Bronchial smooth muscle cell (primary cell): ENCODE data around the gene UQCC3. TPM values are rescaled to one million over a fixed set of nuclear protein-coding genes. Genes with fewer than 3 reads are reported as not detected.

Source experiments
- total RNA-seq: library from RNA; depleted of rRNA; stranded (reverse); fragments of >200 nt; gene quantifications from 2 replicates; pipeline ENCODE4 v1.2.1, GENCODE V29; 2014

Gene UQCC3
- total RNA-seq, result 10.4 and 13.1 TPM in 2 replicates

GRCh38 chr11:62671608-62672389 lies at the start of gene UQCC3, which contains the start of gene LBHD1:
Gene UQCC3, plus strand, starts transcription at chr11:62671673. Its CDS starts 73 bp downstream, at chr11:62671746.
Gene LBHD1, minus strand, starts transcription at chr11:62672267. Its CDS starts 2,236 bp downstream, at chr11:62670031.

GRCh38 chr11:62645946-62646824 lies 25.3 kb upstream of the UQCC3 start, which contains the start of gene GANAB:
Gene GANAB, minus strand, starts transcription at chr11:62646613. Its CDS starts 14 bp downstream, at chr11:62646599.

GRCh38 chr11:62665075-62665598 lies 6.3 kb upstream of the UQCC3 start, which contains the start of the genes C11orf98 and CSKMT:
Gene C11orf98, minus strand, starts transcription at chr11:62665210. Its CDS starts 41 bp downstream, at chr11:62665169.
Gene CSKMT, plus strand, starts transcription at chr11:62665312. Its CDS starts 568 bp downstream, at chr11:62665880.

DNA sequence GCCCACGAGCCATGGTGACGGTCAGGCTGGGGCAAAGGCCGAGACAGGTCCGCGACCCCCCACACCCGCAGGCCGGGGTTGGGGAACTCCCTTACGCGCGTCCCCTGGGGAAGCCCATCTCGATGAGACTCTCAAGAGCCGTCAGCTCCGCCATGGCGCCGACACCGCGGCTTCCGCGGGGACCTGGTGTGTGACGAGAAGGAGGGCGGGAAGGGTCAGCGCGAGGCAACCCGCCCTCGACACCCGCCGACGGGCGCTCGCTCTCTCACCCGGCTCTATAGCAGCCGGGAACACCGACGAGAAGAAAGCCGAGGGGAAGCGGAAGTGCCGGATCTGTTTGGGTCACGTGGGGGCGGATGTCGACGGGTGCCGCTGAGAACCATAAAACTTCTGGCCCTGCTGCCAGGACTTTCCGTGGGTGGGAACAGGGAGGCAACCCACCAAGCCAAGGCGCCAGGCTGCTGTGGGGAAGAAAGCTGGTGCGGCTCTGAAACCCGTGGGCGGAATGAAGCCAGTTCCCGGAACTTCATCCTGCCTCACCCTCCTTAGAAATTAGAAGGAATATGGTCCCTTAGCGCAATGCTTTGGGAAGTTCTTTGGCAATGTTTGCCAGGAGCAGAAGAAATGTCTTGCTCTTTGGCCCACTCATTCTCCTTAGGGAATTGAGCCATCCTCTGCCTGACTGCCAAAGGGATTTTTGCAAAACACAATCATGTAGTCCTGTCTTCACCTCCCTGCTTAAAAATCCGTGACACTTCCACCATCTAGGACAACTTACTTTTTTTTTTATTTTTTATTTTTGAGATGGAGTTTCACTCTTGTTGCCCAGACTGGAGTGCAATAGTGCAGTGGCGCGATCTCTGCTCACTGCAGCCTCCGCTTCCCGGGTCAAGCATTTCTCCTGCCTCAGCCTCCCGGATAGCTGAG lies 7.6 kb downstream of the UQCC3 start, which contains the start of gene UBXN1:
Gene UBXN1 (minus strand): TSS at position 304 of the 927 bp plus-strand sequence. CDS start 150 bp downstream, at position 154.

GRCh38 chr11:62689421-62690183 lies 18.1 kb downstream of the UQCC3 start, which contains the start of gene LRRN4CL:
Gene LRRN4CL, minus strand, starts transcription at chr11:62689530. Its CDS starts 1,022 bp downstream, at chr11:62688508.

DNA sequence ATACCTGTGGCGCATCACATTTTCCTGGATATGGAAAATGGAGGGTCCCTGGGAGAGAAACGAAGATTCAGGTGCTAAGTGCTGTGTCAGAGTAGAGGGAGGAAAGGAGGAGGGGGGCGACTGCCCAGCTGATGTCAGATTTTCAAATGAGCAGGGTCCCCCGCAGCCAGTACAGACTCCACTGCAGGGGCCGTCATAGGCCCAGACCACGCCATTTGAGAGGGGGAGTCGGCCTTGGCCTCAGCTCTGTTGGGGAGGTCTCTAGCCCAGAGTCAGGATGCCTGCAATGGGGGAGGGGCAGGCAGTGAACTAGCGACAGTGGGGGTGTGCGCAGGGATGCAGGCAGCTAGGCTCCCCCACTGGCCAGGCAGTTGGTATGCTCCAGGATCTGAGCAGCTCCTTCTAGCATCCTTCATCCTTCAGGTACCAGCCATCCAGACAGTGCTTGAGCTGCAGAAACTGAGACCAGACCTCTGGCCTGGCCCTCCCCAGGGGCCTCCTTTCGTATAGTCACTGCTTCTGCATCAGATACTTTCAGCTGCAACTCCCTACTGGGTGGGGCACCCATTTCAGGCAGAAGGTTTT lies 35.9 kb downstream of the UQCC3 start, which contains the start of the genes BSCL2 and GNG3:
Gene BSCL2 (minus strand): TSS at position 148 of the 585 bp plus-strand sequence. CDS start 229 bp downstream, outside the sequence.
Gene GNG3 (plus strand): TSS at position 400 of the 585 bp plus-strand sequence. CDS start 620 bp downstream, outside the sequence.

Other genes starting within 250 kb of the UQCC3 start
- 361 and 516 TPM in 2 replicates for gene AHNAK, start 124.9 kb upstream of the UQCC3 start, total RNA-seq
- 1,318 and 1,601 TPM in 2 replicates for gene EEF1G, start 97.8 kb upstream of the UQCC3 start, total RNA-seq
- gene TUT1, start 80.2 kb upstream of the UQCC3 start, total RNA-seq, result 5.6 and 5.8 TPM in 2 replicates
- 88.4 and 96.0 TPM in 2 replicates for gene MTA2, start 69.8 kb upstream of the UQCC3 start, total RNA-seq
- 17.5 and 17.8 TPM in 2 replicates for gene EML3, start 58.9 kb upstream of the UQCC3 start, total RNA-seq
- gene ROM1, start 58.4 kb upstream of the UQCC3 start, total RNA-seq, result 3.9 and 10.4 TPM in 2 replicates
- gene B3GAT3, start 49.7 kb upstream of the UQCC3 start, total RNA-seq, result 16.7 and 22.1 TPM in 2 replicates
- gene GANAB, start 25.1 kb upstream of the UQCC3 start, total RNA-seq, result 218 and 268 TPM in 2 replicates
- 13.4 and 15.6 TPM in 2 replicates for gene INTS5, start 18.4 kb upstream of the UQCC3 start, total RNA-seq
- 21.0 and 29.3 TPM in 2 replicates for gene C11orf98, start 6.5 kb upstream of the UQCC3 start, total RNA-seq
- gene CSKMT, start 6.4 kb upstream of the UQCC3 start, total RNA-seq, result 8.7 and 9.6 TPM in 2 replicates
- gene LBHD1, start 594 bp downstream of the UQCC3 start, total RNA-seq, result 2.7 TPM in 2 replicates
- gene UBXN1, start 7.4 kb downstream of the UQCC3 start, total RNA-seq, result 201 and 302 TPM in 2 replicates
- gene LRRN4CL, start 17.9 kb downstream of the UQCC3 start, total RNA-seq, result 29.8 and 36.9 TPM in 2 replicates
- gene BSCL2, start 35.8 kb downstream of the UQCC3 start, total RNA-seq, result 43.8 and 52.2 TPM in 2 replicates
- gene GNG3, start 36.0 kb downstream of the UQCC3 start, total RNA-seq, result not detected in 2 replicates
- 10.8 and 13.2 TPM in 2 replicates for gene HNRNPUL2, start 55.8 kb downstream of the UQCC3 start, total RNA-seq
- gene TTC9C, start 56.8 kb downstream of the UQCC3 start, total RNA-seq, result 30.4 and 36.1 TPM in 2 replicates
- gene ZBTB3, start 82.5 kb downstream of the UQCC3 start, total RNA-seq, result 9.5 and 12.5 TPM in 2 replicates
- gene POLR2G, start 89.9 kb downstream of the UQCC3 start, total RNA-seq, result 77.7 and 93.2 TPM in 2 replicates
- 22.2 and 28.9 TPM in 2 replicates for gene TAF6L, start 99.7 kb downstream of the UQCC3 start, total RNA-seq
- gene TMEM179B, start 115.7 kb downstream of the UQCC3 start, total RNA-seq, result 19.1 and 23.2 TPM in 2 replicates
- 10.7 and 10.9 TPM in 2 replicates for gene TMEM223, start 120.3 kb downstream of the UQCC3 start, total RNA-seq
- 15.4 and 21.0 TPM in 2 replicates for gene NXF1, start 133.8 kb downstream of the UQCC3 start, total RNA-seq
- gene STX5, start 160.4 kb downstream of the UQCC3 start, total RNA-seq, result 42.6 and 50.5 TPM in 2 replicates
- not detected in 2 replicates for gene TEX54, start 161.2 kb downstream of the UQCC3 start, total RNA-seq
- 54.7 and 67.1 TPM in 2 replicates for gene WDR74, start 167.9 kb downstream of the UQCC3 start, total RNA-seq
- gene SLC3A2, start 209.2 kb downstream of the UQCC3 start, total RNA-seq, result 174 and 240 TPM in 2 replicates
- gene CHRM1, start 249.7 kb downstream of the UQCC3 start, total RNA-seq, result 0.09 TPM in 1 of 2 replicates, not detected in the other